PC-3 (cell line): ENCODE measurements around the gene GTF2H1. TPM values are rescaled to one million over a fixed set of nuclear protein-coding genes. Genes with fewer than 3 reads are reported as not detected.

Experiments
- ATAC-seq: fragments of 200-7000 bp; cut with Tn5 transposase; 2 replicates; pipeline ENCODE4 v1.9.1; 2020; ENCODE audit warnings: mild to moderate bottlenecking, moderate library complexity
- BruUV-seq: library from RNA; stranded (reverse); fragments of 400-500 nt; replicated peaks from 2 replicates; lab custom pipeline; 2021; lab: Mats Ljungman, UMichigan
- CTCF ChIA-PET: fragments of 300-600 bp; sonication (Branson Sonifier 250); formaldehyde crosslinking; loops from one replicate; lab custom pipeline; 2022; ENCODE audit warnings: antibody characterized with exemption; lab: Charles Lee
- POLR2A ChIA-PET: fragments of 300-600 bp; sonication (Branson Sonifier 250); formaldehyde crosslinking; loops from one replicate; lab custom pipeline; 2022; ENCODE audit warnings: antibody characterized with exemption; ENCODE audit not compliant: unreplicated experiment; lab: Charles Lee
- DNase-seq: peaks from one replicate; pipeline ENCODE4 v3.0.0-alpha.2; 2015
- H2AFZ ChIP-seq: fragments of 300-600 bp; sonication (generic); 2 replicates; pipeline ENCODE4 v1.6.0; 2016; ENCODE audit warnings: antibody characterized with exemption, low read length
- H3F3A ChIP-seq: fragments of 300-600 bp; sonication (generic); one replicate; pipeline ENCODE4 v1.6.0; 2017; ENCODE audit warnings: antibody characterized with exemption, low read length, control low read depth, mild to moderate bottlenecking; ENCODE audit not compliant: unreplicated experiment
- H3K27ac ChIP-seq: fragments of 300-600 bp; sonication (generic); 2 replicates; pipeline ENCODE4 v1.5.1; 2016; ENCODE audit warnings: mild to moderate bottlenecking, low read length
- H3K27me3 ChIP-seq: fragments of 300-600 bp; sonication (generic); 2 replicates; pipeline ENCODE4 v1.6.1; 2016; ENCODE audit warnings: low read length, mixed read lengths
- H3K36me3 ChIP-seq: fragments of 300-600 bp; sonication (generic); 2 replicates; pipeline ENCODE4 v1.6.1; 2016; ENCODE audit warnings: low read depth, mixed run types, low read length, mixed read lengths
- H3K4me1 ChIP-seq: fragments of 300-600 bp; sonication (generic); 2 replicates; pipeline ENCODE4 v1.5.1; 2016; ENCODE audit warnings: low read length; ENCODE audit not compliant: insufficient read depth
- H3K4me2 ChIP-seq: fragments of 300-600 bp; sonication (generic); 2 replicates; pipeline ENCODE4 v1.6.0; 2016; ENCODE audit warnings: low read length
- H3K4me3 ChIP-seq: fragments of 300-600 bp; sonication (generic); 2 replicates; pipeline ENCODE4 v1.5.1; 2016; ENCODE audit warnings: mild to moderate bottlenecking, low read length, mixed read lengths
- H3K79me2 ChIP-seq: fragments of 300-600 bp; sonication (generic); 2 replicates; pipeline ENCODE4 v1.6.1; 2017; ENCODE audit warnings: low read length, mixed read lengths
- H3K9ac ChIP-seq: fragments of 300-600 bp; sonication (generic); 2 replicates; pipeline ENCODE4 v1.6.0; 2016; ENCODE audit warnings: mild to moderate bottlenecking, low read length
- H3K9me2 ChIP-seq: fragments of 300-600 bp; sonication (generic); replicated peaks from 2 replicates; pipeline ENCODE4 v1.6.1; 2016; ENCODE audit warnings: mixed run types, low read length, mixed read lengths
- H3K9me3 ChIP-seq: fragments of 300-600 bp; sonication (generic); 2 replicates; pipeline ENCODE4 v1.6.1; 2016; ENCODE audit warnings: low read length, mixed read lengths
- H4K20me1 ChIP-seq: fragments of 300-600 bp; sonication (generic); 2 replicates; pipeline ENCODE4 v1.6.1; 2016; ENCODE audit warnings: low read length, mixed read lengths
- CTCF ChIP-seq: fragments of 300-600 bp; sonication (generic); conservative IDR thresholded peaks from 2 replicates; pipeline ENCODE4 v1.5.1; 2017; ENCODE audit warnings: antibody characterized with exemption, low read depth, mild to moderate bottlenecking, low read length
- EZH2 ChIP-seq: fragments of 300-600 bp; sonication (generic); IDR thresholded peaks from one replicate; pipeline ENCODE4 v1.6.1; 2017; ENCODE audit warnings: antibody characterized with exemption, mild to moderate bottlenecking, low read length; ENCODE audit not compliant: unreplicated experiment
- EZH2phosphoT487 ChIP-seq: fragments of 300-600 bp; sonication (generic); IDR thresholded peaks from 2 replicates; pipeline ENCODE4 v1.6.1; 2018; ENCODE audit warnings: mild to moderate bottlenecking, antibody characterized with exemption, low read length, borderline replicate concordance
- intact Hi-C: fragments of 100-400 bp; cut with micrococcal nuclease; formaldehyde crosslinking; loops from 2 replicates; pipeline ENCODE4 v1.9.0; 2023
- total RNA-seq: library from RNA; depleted of rRNA; stranded (reverse); fragments of >200 nt; gene quantifications from 2 replicates; pipeline ENCODE4 v1.2.3, GENCODE V29; 2014

GTF2H1 gene
- total RNA-seq, 1 experiment from 2014 or later, result 32.7 TPM

GRCh38 chr11:18315893-18316292, 6.5 kb upstream of the GTF2H1 start:
- ChIA-PET POLR2A (no interaction called here), CTCF (no interaction called here)
- no peaks in the 10 kb centered on the region for H3K27me3 ChIP-seq
- H3K4me3 ChIP-seq, result no peak overlapping the region
- no peaks in the 10 kb centered on the region; the same call in 1 of the 2 replicates for H3K36me3 ChIP-seq
- DNase-seq, result no peak
- H3K9ac ChIP-seq, result no peak overlapping the region
- TF ChIP-seq EZH2phosphoT487, result no peak
- TF ChIP-seq CTCF, result no peak
- no peak for TF ChIP-seq EZH2
- no peak overlapping the region for H2AFZ ChIP-seq
- no peak overlapping the region for H3K4me2 ChIP-seq
- no peaks in the 10 kb centered on the region for H3F3A ChIP-seq
- ATAC-seq, result no peak
- peaks cover 57% of the 10 kb centered on the region for H3K79me2 ChIP-seq
- BruUV-seq, result no TSS peak
- H3K9me3 ChIP-seq, result no peaks in the 10 kb centered on the region
- H4K20me1 ChIP-seq, result no peaks in the 10 kb centered on the region
- H3K27ac ChIP-seq, result no peak overlapping the region
- peaks cover 18% of the 10 kb centered on the region for H3K4me1 ChIP-seq
- intact Hi-C loops, result no loop called here
- no peaks in the 10 kb centered on the region for H3K9me2 ChIP-seq

DNA sequence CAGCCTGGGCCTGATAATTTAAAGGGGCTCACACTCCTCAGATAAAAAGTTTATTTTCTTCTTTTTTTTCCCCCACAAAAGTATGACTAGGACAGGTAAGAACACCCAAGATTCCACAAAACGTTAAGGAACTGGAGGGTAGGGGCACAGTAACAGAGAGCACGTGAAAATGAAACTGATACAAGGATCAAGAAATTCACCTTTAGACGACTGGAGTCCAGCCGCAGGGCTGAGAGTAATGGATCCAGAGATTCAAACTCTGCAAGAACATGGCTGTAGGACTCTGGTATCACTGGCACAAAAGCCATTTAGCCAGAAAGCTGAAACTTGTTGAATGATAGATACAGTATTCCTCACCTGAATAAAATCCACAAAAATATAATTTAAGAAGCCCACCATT, 4.8 kb upstream of the GTF2H1 start:
- no peaks in the 10 kb centered on the region for H3K9me2 ChIP-seq
- no peak overlapping the region for H3K27ac ChIP-seq
- no peaks in the 10 kb centered on the region; the same call in 1 of the 2 replicates for H3K36me3 ChIP-seq
- H3K79me2 ChIP-seq, result peaks cover 66% of the 10 kb centered on the region
- ATAC-seq (no peak), DNase-seq (no peak)
- no peak for TF ChIP-seq EZH2phosphoT487
- TF ChIP-seq CTCF, result no peak
- TF ChIP-seq EZH2, result no peak
- BruUV-seq, result no TSS peak
- CTCF ChIA-PET, result no interaction called here
- POLR2A ChIA-PET, result no interaction called here
- no peaks in the 10 kb centered on the region for H3K9me3 ChIP-seq
- H3K4me3 ChIP-seq, result no peak overlapping the region
- H4K20me1 ChIP-seq, result no peaks in the 10 kb centered on the region
- no peak overlapping the region for H3K4me2 ChIP-seq
- no peak overlapping the region for H3K9ac ChIP-seq
- intact Hi-C loops, result no loop called here
- no peak overlapping the region for H2AFZ ChIP-seq
- no peaks in the 10 kb centered on the region for H3F3A ChIP-seq
- no peaks in the 10 kb centered on the region for H3K27me3 ChIP-seq
- H3K4me1 ChIP-seq, result peaks cover 19% of the 10 kb centered on the region

- DNase-seq (no peak), ATAC-seq (no peak)
- Histone ChIP-seq H3K79me2 (peaks cover 80% of the 10 kb centered on the region), H3K9ac (no peak overlapping the region), H3K4me2 (peak overlapping the region; percentile 92), H4K20me1 (0 out of 2 replicates have a peak, but pooled peaks cover 7% of the 10 kb centered on the region), H3K9me2 (no peaks in the 10 kb centered on the region), H2AFZ (no peak overlapping the region), H3F3A (no peaks in the 10 kb centered on the region), H3K4me3 (peak overlapping the region; percentile 89), H3K9me3 (no peaks in the 10 kb centered on the region), H3K27me3 (no peaks in the 10 kb centered on the region), H3K36me3 (no peaks in the 10 kb centered on the region; the same call in 1 of the 2 replicates), H3K4me1 (peaks cover 36% of the 10 kb centered on the region), H3K27ac (no peak overlapping the region)
- TF ChIP-seq CTCF (no peak), EZH2phosphoT487 (no peak)
- ChIA-PET CTCF (no interaction called here), POLR2A (interaction anchor here (0.6 kb wide), 2 partner anchors 75 to 91 kb away, joined by 4 to 5 read pairs; partner anchors contain the start of gene LDHA)
- BruUV-seq, result no TSS peak
- intact Hi-C loops, result loop anchor here (10.0 kb wide), 2 partner anchors 75 to 175 kb away; partner anchors contain the start of gene SAA2
These were observed 2.5 kb upstream of the GTF2H1 start for GRCh38 chr11:18319914-18320313.
